ENCODE measurements around the gene GRK4.

GRK4 gene

GRCh38 chr4:3016961-3017360 lies 53.6 kb downstream of the GRK4 start:
- Histone ChIP-seq H4K91ac (ENCODE audit: low read depth, low read length, poor library complexity) (no peak overlapping the region), H3K14ac (ENCODE audit: low read length) (no peak overlapping the region), H3K27ac (replicated peaks; ENCODE audit: low read length) (no peak overlapping the region), H3K4me2 (ENCODE audit: insufficient read depth, low read length, poor library complexity, severe bottlenecking) (no peak overlapping the region), H2BK12ac (ENCODE audit: low read length) (no peak overlapping the region), H2BK5ac (ENCODE audit: low read length) (no peak overlapping the region), H3K27me3 (ENCODE audit: control insufficient read depth in 3 of 3, insufficient read depth in 3 of 3, low read depth in 1 of 3, low read length in 3 of 3) (no peaks in the 10 kb centered on the region), H2AK5ac (ENCODE audit: low read depth, low read length) (no peak overlapping the region), H3K79me1 (ENCODE audit: low read depth, low read length) (no peaks in the 10 kb centered on the region), H3K9me3 (replicated peaks in 1 of 2; ENCODE audit: control insufficient read depth in 2 of 2, insufficient read depth in 1 of 2, low read depth in 1 of 2, low read length in 2 of 2) (no peaks in the 10 kb centered on the region), H2BK15ac (ENCODE audit: low read length) (no peak overlapping the region), H3K4me3 (ENCODE audit: low read length in 2 of 2) (no peak overlapping the region), H3K4ac (ENCODE audit: low read length) (no peak overlapping the region), H3K23ac (ENCODE audit: low read depth, low read length, poor library complexity) (no peak overlapping the region), H3K18ac (ENCODE audit: low read length) (no peak overlapping the region), H2BK120ac (ENCODE audit: low read depth, low read length) (no peak overlapping the region), H3K36me3 (replicated peaks in 1 of 2; ENCODE audit: control insufficient read depth in 2 of 2, insufficient read depth in 2 of 2, low read length in 2 of 2) (no peaks in the 10 kb centered on the region), H2AFZ (ENCODE audit: low read length) (no peak overlapping the region), H4K8ac (ENCODE audit: low read depth, low read length) (no peak overlapping the region), H3K4me1 (ENCODE audit: control insufficient read depth in 2 of 2, insufficient read depth in 1 of 2, low read depth in 1 of 2, low read length in 2 of 2) (no peaks in the 10 kb centered on the region), H3K9ac (ENCODE audit: low read depth, low read length, poor library complexity) (no peak overlapping the region)
- DNase-seq (ENCODE audit: low spot score) = no peak
- WGBS, 2 donors (ENCODE audit: extremely low coverage in 2 of 2, insufficient read length in 2 of 2, insufficient replicate concordance in 1 of 2) = no CpG with 5 or more reads among the region's 4 CpGs

- Histone ChIP-seq H3K27me3 (ENCODE audit: control insufficient read depth in 3 of 3, insufficient read depth in 3 of 3, low read depth in 1 of 3, low read length in 3 of 3) (no peaks in the 10 kb centered on the region), H3K9me3 (replicated peaks in 1 of 2; ENCODE audit: control insufficient read depth in 2 of 2, insufficient read depth in 1 of 2, low read depth in 1 of 2, low read length in 2 of 2) (no peaks in the 10 kb centered on the region), H3K4ac (ENCODE audit: low read length) (no peak overlapping the region), H3K36me3 (replicated peaks in 1 of 2; ENCODE audit: control insufficient read depth in 2 of 2, insufficient read depth in 2 of 2, low read length in 2 of 2) (no peaks in the 10 kb centered on the region), H3K4me3 (ENCODE audit: low read length in 2 of 2) (no peak overlapping the region), H2AFZ (ENCODE audit: low read length) (no peak overlapping the region), H3K14ac (ENCODE audit: low read length) (no peak overlapping the region), H3K23ac (ENCODE audit: low read depth, low read length, poor library complexity) (no peak overlapping the region), H2BK5ac (ENCODE audit: low read length) (no peak overlapping the region), H3K27ac (replicated peaks; ENCODE audit: low read length) (no peak overlapping the region), H3K9ac (ENCODE audit: low read depth, low read length, poor library complexity) (no peak overlapping the region), H4K91ac (ENCODE audit: low read depth, low read length, poor library complexity) (no peak overlapping the region), H3K4me2 (ENCODE audit: insufficient read depth, low read length, poor library complexity, severe bottlenecking) (no peak overlapping the region), H4K8ac (ENCODE audit: low read depth, low read length) (no peak overlapping the region), H3K18ac (ENCODE audit: low read length) (no peak overlapping the region), H2BK12ac (ENCODE audit: low read length) (no peak overlapping the region), H3K4me1 (ENCODE audit: control insufficient read depth in 2 of 2, insufficient read depth in 1 of 2, low read depth in 1 of 2, low read length in 2 of 2) (no peaks in the 10 kb centered on the region), H3K79me1 (ENCODE audit: low read depth, low read length) (no peaks in the 10 kb centered on the region), H2BK15ac (ENCODE audit: low read length) (no peak overlapping the region), H2BK120ac (ENCODE audit: low read depth, low read length) (no peak overlapping the region), H2AK5ac (ENCODE audit: low read depth, low read length) (no peak overlapping the region)
- WGBS, 2 donors (ENCODE audit: extremely low coverage in 2 of 2, insufficient read length in 2 of 2, insufficient replicate concordance in 1 of 2) = no CpG with 5 or more reads among the region's 4 CpGs
- no peak for DNase-seq (ENCODE audit: low spot score)
These were observed 54.1 kb downstream of the GRK4 start for GRCh38 chr4:3017504-3017903.

- Histone ChIP-seq H3K9me3 (replicated peaks in 1 of 2; ENCODE audit: control insufficient read depth in 2 of 2, insufficient read depth in 1 of 2, low read depth in 1 of 2, low read length in 2 of 2) (peaks cover 2 to 7% of the 10 kb centered on the region in 2 donors), H3K4ac (ENCODE audit: low read length) (no peak overlapping the region), H4K8ac (ENCODE audit: low read depth, low read length) (no peak overlapping the region), H2BK12ac (ENCODE audit: low read length) (no peak overlapping the region), H4K91ac (ENCODE audit: low read depth, low read length, poor library complexity) (no peak overlapping the region), H3K4me1 (ENCODE audit: control insufficient read depth in 2 of 2, insufficient read depth in 1 of 2, low read depth in 1 of 2, low read length in 2 of 2) (no peaks in the 10 kb centered on the region), H3K27me3 (ENCODE audit: control insufficient read depth in 3 of 3, insufficient read depth in 3 of 3, low read depth in 1 of 3, low read length in 3 of 3) (no peaks in the 10 kb centered on the region), H3K79me1 (ENCODE audit: low read depth, low read length) (no peaks in the 10 kb centered on the region), H2BK15ac (ENCODE audit: low read length) (no peak overlapping the region), H3K27ac (replicated peaks; ENCODE audit: low read length) (no peak overlapping the region), H3K18ac (ENCODE audit: low read length) (no peak overlapping the region), H2AFZ (ENCODE audit: low read length) (no peak overlapping the region), H2AK5ac (ENCODE audit: low read depth, low read length) (no peak overlapping the region), H3K4me3 (ENCODE audit: low read length in 2 of 2) (no peak overlapping the region), H3K9ac (ENCODE audit: low read depth, low read length, poor library complexity) (no peak overlapping the region), H3K36me3 (replicated peaks in 1 of 2; ENCODE audit: control insufficient read depth in 2 of 2, insufficient read depth in 2 of 2, low read length in 2 of 2) (no peaks in the 10 kb centered on the region), H3K14ac (ENCODE audit: low read length) (no peak overlapping the region), H3K23ac (ENCODE audit: low read depth, low read length, poor library complexity) (no peak overlapping the region), H2BK5ac (ENCODE audit: low read length) (no peak overlapping the region), H3K4me2 (ENCODE audit: insufficient read depth, low read length, poor library complexity, severe bottlenecking) (no peak overlapping the region), H2BK120ac (ENCODE audit: low read depth, low read length) (no peak overlapping the region)
- no peak for DNase-seq (ENCODE audit: low spot score)
- no CpG with 5 or more reads among the region's 13 CpGs for WGBS, 2 donors (ENCODE audit: extremely low coverage in 2 of 2, insufficient read length in 2 of 2, insufficient replicate concordance in 1 of 2)
These were observed 55.9 kb downstream of the GRK4 start for GRCh38 chr4:3019145-3019846.

- Histone ChIP-seq H3K4me2 (ENCODE audit: insufficient read depth, low read length, poor library complexity, severe bottlenecking) (no peak overlapping the region), H3K23ac (ENCODE audit: low read depth, low read length, poor library complexity) (peak overlapping the region; percentile 68), H2BK15ac (ENCODE audit: low read length) (no peak overlapping the region), H3K36me3 (replicated peaks in 1 of 2; ENCODE audit: control insufficient read depth in 2 of 2, insufficient read depth in 2 of 2, low read length in 2 of 2) (no peaks in the 10 kb centered on the region), H3K27me3 (ENCODE audit: control insufficient read depth in 3 of 3, insufficient read depth in 3 of 3, low read depth in 1 of 3, low read length in 3 of 3) (no peaks in the 10 kb centered on the region), H3K4me3 (ENCODE audit: low read length in 2 of 2) (no peak overlapping the region), H2BK5ac (ENCODE audit: low read length) (no peak overlapping the region), H2BK120ac (ENCODE audit: low read depth, low read length) (peak overlapping the region; percentile 10), H4K91ac (ENCODE audit: low read depth, low read length, poor library complexity) (no peak overlapping the region), H2AK5ac (ENCODE audit: low read depth, low read length) (no peak overlapping the region), H3K4me1 (ENCODE audit: control insufficient read depth in 2 of 2, insufficient read depth in 1 of 2, low read depth in 1 of 2, low read length in 2 of 2) (no peaks in the 10 kb centered on the region), H2AFZ (ENCODE audit: low read length) (no peak overlapping the region), H2BK12ac (ENCODE audit: low read length) (no peak overlapping the region), H3K9ac (ENCODE audit: low read depth, low read length, poor library complexity) (no peak overlapping the region), H3K27ac (replicated peaks; ENCODE audit: low read length) (no peak overlapping the region), H3K18ac (ENCODE audit: low read length) (no peak overlapping the region), H3K79me1 (ENCODE audit: low read depth, low read length) (no peaks in the 10 kb centered on the region), H4K8ac (ENCODE audit: low read depth, low read length) (no peak overlapping the region), H3K9me3 (replicated peaks in 1 of 2; ENCODE audit: control insufficient read depth in 2 of 2, insufficient read depth in 1 of 2, low read depth in 1 of 2, low read length in 2 of 2) (peaks cover 2 to 7% of the 10 kb centered on the region in 2 donors), H3K4ac (ENCODE audit: low read length) (no peak overlapping the region), H3K14ac (ENCODE audit: low read length) (peak overlapping the region; percentile 12)
- WGBS, 2 donors (ENCODE audit: extremely low coverage in 2 of 2, insufficient read length in 2 of 2, insufficient replicate concordance in 1 of 2) = no CpG with 5 or more reads among the region's 6 CpGs
- no peak for DNase-seq (ENCODE audit: low spot score)
These were observed 57.8 kb downstream of the GRK4 start for GRCh38 chr4:3021127-3021526.
